GM12872 (cell line): ENCODE data around the gene RBM15.

ENCODE experiments used
- TF ChIP-seq, protein P1 (sequence below): IDR thresholded peaks from 3 replicates; pipeline ENCODE4 v1.5.1; 2011; ENCODE audit warnings: low read depth, mild to moderate bottlenecking, low read length, moderate library complexity; ENCODE audit not compliant: insufficient read depth

RBM15 gene

GRCh38 chr1:110383251-110383990, 44.2 kb downstream of the RBM15 start:
- TF ChIP-seq, protein P1, sequence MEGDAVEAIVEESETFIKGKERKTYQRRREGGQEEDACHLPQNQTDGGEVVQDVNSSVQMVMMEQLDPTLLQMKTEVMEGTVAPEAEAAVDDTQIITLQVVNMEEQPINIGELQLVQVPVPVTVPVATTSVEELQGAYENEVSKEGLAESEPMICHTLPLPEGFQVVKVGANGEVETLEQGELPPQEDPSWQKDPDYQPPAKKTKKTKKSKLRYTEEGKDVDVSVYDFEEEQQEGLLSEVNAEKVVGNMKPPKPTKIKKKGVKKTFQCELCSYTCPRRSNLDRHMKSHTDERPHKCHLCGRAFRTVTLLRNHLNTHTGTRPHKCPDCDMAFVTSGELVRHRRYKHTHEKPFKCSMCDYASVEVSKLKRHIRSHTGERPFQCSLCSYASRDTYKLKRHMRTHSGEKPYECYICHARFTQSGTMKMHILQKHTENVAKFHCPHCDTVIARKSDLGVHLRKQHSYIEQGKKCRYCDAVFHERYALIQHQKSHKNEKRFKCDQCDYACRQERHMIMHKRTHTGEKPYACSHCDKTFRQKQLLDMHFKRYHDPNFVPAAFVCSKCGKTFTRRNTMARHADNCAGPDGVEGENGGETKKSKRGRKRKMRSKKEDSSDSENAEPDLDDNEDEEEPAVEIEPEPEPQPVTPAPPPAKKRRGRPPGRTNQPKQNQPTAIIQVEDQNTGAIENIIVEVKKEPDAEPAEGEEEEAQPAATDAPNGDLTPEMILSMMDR, result no peak

GRCh38 chr1:110384581-110385321, 45.6 kb downstream of the RBM15 start:
- TF ChIP-seq, protein P1, result no peak

DNA sequence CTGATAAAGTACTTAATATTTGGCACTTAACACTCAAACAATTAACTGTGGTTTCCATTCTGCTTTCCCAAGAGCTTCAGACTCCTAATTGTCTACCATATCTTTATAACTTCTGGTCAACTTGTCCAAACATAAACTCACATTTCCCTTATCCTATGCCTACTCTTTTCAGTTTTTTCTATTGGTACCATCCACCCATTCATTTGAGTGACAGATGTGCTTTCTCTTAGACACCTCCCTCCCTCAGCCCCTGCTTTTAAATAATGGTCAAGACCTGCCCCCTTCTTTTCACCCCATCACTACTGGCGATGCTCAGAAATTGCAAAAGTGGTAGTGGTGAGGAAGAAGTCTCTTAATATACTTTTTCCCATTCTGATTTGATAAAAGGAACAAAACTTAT, 46.2 kb downstream of the RBM15 start:
- TF ChIP-seq, protein P1, result no peak

DNA sequence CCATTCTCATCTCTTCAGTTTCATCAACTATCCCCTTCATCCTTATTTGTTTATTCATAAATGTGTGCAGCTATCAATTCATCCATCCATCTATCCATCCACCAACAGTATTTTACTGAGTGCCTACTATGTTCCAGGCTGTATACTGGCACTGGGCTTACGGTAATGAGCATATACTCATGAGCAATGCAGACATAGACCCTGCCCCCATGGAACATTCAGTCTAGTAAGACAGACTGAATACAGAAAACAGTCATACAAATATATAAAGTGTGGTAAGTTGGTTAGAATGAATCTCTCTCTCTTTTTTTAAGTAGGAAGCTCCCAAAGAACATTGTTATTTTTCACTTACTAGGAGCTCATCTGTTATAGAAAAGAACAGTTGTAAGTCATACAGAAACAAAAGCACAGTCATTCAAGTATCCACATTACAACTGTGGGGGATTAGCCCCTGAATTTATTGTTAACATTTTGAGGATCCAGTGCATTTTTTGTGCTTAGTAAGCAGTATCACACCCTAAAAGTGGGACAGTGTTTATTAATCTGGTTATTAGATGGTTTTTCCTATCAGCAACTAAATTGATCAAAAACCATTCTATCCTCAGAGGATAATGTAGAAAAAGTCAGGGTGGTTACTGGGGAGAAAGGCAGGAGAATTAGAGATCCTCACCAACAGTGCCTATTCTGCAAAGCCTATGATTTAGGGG, 48.0 kb downstream of the RBM15 start:
- TF ChIP-seq, protein P1, result no peak

- TF ChIP-seq, protein P1, result no peak
Observed at GRCh38 chr1:110390096-110390495, 50.9 kb downstream of the RBM15 start.

- TF ChIP-seq, protein P1, result no peak
Observed at GRCh38 chr1:110390692-110391245, 51.6 kb downstream of the RBM15 start, which contains the start of gene SLC16A4. Gene SLC16A4, minus strand, starts transcription at chr1:110391026. Its CDS starts 1,703 bp downstream, at chr1:110389323.

DNA sequence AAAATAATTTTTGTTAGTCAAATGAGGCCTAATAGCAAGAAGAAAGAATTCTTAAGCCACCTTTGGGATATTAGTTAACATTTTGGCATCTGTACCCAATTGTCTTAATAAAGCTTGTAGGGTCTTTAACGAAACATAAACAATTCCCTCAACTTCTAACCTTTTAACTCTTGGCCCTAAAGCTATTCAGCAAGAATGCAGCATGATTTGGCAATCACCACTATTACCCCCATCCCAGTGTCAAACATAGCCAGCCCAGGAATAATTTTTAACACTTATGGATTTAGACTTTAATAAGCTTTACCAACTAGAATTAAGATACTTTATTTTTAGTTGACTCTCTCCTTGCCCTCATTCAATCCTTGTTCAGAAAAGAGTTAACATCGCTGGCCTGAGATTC, 54.1 kb downstream of the RBM15 start:
- TF ChIP-seq, protein P1, result no peak
